Measurements from ENCODE around the gene APOB. TPM values are rescaled to one million over a fixed set of nuclear protein-coding genes. Genes with fewer than 3 reads are reported as not detected.

The APOB gene
- polyA plus RNA-seq, 4 donors, result 14.1 to 1,089 (median 138) TPM

DNA sequence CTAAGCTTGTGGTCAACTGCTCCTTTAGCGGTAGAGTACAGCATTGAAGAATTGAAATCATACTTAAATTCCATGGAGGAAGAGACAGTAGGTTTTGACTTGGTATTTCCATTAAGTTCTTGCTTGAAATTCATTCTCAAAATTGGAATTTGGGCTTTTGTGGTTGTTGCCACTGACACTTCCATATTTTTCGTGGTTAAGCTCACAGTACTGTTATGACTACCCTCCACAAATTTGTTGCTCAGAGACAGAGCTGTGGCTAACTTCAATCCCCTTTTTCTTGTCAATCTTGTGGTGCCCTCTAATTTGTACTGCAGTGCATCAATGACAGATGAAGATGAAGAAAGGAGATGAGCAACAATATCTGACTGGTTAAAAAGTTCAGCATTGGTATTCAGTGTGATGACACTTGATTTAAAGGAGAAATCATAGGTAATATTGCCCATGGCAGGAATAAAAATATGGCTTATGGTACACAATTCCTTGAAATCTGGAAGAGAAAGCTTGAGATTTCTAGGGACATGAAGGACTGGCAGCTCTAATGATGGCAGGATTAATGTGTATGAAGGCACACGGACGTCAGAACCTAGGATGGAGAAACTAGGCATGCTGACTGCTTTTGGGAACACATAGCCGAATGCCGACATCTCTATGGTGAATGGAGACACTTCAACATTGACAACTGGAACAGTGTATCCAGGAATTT, 37.3 kb downstream of the APOB start:
- Histone ChIP-seq H3K9me3 (ENCODE audit: control insufficient read depth in 2 of 2, insufficient read depth in 1 of 2, low read depth in 1 of 2, low read length in 1 of 2) (peaks cover 0 to 65% of the 10 kb centered on the region in 2 donors), H3K27ac (ENCODE audit: low read depth in 1 of 3, low read length in 2 of 3) (no peak overlapping the region), H3K4me3 (ENCODE audit: low read depth in 1 of 3, low read length in 3 of 3) (no peak overlapping the region), H3K27me3 (ENCODE audit: control insufficient read depth in 3 of 3, insufficient read depth in 3 of 3, low read length in 3 of 3) (peaks cover 0 to 4% (median 0%) of the 10 kb centered on the region in 3 donors), H3K4me1 (ENCODE audit: control insufficient read depth in 3 of 3, insufficient read depth in 2 of 3, low read depth in 1 of 3, low read length in 2 of 3) (no peaks in the 10 kb centered on the region), H3K36me3 (ENCODE audit: control insufficient read depth in 3 of 3, insufficient read depth in 2 of 3, low read depth in 1 of 3, low read length in 3 of 3) (peaks cover 0 to 25% (median 22%) of the 10 kb centered on the region in 3 donors)
- FAIRE-seq, result no peak
- DNase-seq, result no peak
- 85 to 92% (median 85%) methylated on average over 6 of the region's 6 CpGs for WGBS, 3 donors

DNA sequence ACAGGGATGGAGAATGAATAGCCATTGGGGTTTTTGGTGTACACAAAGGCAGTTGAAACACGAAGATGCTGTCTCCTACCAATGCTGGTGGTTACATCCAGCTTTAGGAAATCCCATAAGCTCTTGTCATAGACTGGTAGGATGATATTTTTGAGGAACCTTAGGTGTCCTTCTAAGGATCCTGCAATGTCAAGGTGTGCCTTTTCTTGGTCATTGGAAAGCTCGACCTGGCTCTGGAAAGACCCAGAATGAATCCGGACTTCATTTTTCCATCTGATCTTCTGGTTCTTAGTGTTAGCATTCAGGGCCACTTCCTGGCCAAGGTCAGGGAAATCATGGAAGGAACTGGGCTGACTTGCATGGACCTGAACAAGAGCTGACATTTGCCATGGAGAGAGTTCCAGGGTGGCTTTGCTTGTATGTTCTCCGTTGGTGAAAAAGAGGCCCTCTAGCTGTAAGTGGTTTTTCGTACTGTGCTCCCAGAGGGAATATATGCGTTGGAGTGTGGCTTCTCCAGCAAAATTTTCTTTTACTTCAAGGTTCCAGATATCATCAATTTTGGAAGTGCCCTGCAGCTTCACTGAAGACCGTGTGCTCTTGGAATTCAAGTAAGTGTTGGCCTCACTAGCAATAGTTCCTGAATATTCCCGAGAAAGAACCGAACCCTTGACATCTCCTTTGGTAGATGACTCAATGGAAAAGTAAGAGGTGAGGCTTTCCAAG, 38.0 kb downstream of the APOB start:
- no peak for FAIRE-seq
- H3K27ac ChIP-seq (ENCODE audit: low read depth in 1 of 3, low read length in 2 of 3), result no peak overlapping the region
- H3K9me3 ChIP-seq (ENCODE audit: control insufficient read depth in 2 of 2, insufficient read depth in 1 of 2, low read depth in 1 of 2, low read length in 1 of 2), result peaks cover 0 to 58% of the 10 kb centered on the region in 2 donors
- DNase-seq, result no peak
- no peak overlapping the region for H3K4me3 ChIP-seq (ENCODE audit: low read depth in 1 of 3, low read length in 3 of 3)
- H3K27me3 ChIP-seq (ENCODE audit: control insufficient read depth in 3 of 3, insufficient read depth in 3 of 3, low read length in 3 of 3), result peaks cover 0 to 4% (median 0%) of the 10 kb centered on the region in 3 donors
- peaks cover 0 to 21% (median 17%) of the 10 kb centered on the region in 3 donors for H3K36me3 ChIP-seq (ENCODE audit: control insufficient read depth in 3 of 3, insufficient read depth in 2 of 3, low read depth in 1 of 3, low read length in 3 of 3)
- WGBS, 3 donors, result 80 to 94% (median 89%) methylated on average over 9 of the region's 9 CpGs
- H3K4me1 ChIP-seq (ENCODE audit: control insufficient read depth in 3 of 3, insufficient read depth in 2 of 3, low read depth in 1 of 3, low read length in 2 of 3), result no peaks in the 10 kb centered on the region

DNA sequence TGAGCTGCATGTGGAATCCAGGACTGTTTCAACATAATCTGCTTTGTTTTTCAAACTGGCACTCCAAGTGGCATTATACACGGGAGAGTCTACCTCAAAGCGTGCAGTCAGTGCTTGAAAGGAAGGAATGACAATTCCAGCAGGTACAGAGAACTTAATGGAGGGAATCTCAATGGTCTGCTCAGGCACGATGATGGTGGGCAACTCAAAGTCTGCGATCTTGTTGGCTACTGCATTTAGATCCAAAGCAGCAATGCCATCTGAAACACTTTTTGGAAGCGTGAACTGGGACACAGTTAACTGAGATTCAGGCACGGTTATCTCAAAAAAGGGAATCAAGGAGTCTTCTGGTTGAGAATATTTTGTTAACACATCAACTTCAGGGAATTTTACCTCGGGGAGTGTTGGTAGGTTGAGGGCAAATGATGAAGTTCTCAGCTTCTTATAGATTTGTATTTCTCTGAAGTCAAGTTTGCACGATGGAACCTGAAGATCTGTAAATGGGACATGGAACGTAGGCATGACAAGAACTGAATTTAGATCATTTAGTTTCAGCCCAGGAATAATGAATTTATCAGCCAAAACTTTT, 38.7 kb downstream of the APOB start:
- no peak for FAIRE-seq
- peaks cover 0 to 4% (median 0%) of the 10 kb centered on the region in 3 donors for H3K27me3 ChIP-seq (ENCODE audit: control insufficient read depth in 3 of 3, insufficient read depth in 3 of 3, low read length in 3 of 3)
- no peak for DNase-seq

DNA sequence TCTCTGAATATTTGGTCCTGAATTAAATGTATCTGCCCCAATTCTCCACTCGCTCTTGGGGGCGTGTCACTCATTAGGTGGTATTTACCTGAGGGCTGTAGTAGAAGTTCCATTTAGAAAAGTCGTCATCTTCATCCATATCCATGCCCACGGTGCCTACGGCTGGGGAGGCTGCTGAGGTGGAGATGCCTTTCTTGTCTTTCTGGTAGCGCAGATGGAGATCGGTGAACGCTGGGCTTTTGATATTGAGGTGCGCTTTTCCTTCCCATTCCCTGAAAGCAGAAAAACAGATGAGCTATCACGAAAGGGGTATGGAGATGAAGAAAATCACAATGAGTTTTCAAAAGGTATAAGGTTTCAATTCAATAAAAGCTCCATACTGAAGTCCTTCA, 39.7 kb downstream of the APOB start:
- FAIRE-seq (no peak), DNase-seq (no peak)
- H3K36me3 ChIP-seq (ENCODE audit: control insufficient read depth in 3 of 3, insufficient read depth in 2 of 3, low read depth in 1 of 3, low read length in 3 of 3), result peaks cover 0 to 20% (median 17%) of the 10 kb centered on the region in 3 donors
- 94 to 96% (median 94%) methylated on average over 10 of the region's 10 CpGs for WGBS, 3 donors
- no peak overlapping the region for H3K4me3 ChIP-seq (ENCODE audit: low read depth in 1 of 3, low read length in 3 of 3)
- no peaks in the 10 kb centered on the region for H3K4me1 ChIP-seq (ENCODE audit: control insufficient read depth in 3 of 3, insufficient read depth in 2 of 3, low read depth in 1 of 3, low read length in 2 of 3)
- H3K27me3 ChIP-seq (ENCODE audit: control insufficient read depth in 3 of 3, insufficient read depth in 3 of 3, low read length in 3 of 3), result peaks cover 0 to 4% (median 0%) of the 10 kb centered on the region in 3 donors
- no peak overlapping the region for H3K27ac ChIP-seq (ENCODE audit: low read depth in 1 of 3, low read length in 2 of 3)
- peaks cover 0 to 49% of the 10 kb centered on the region in 2 donors for H3K9me3 ChIP-seq (ENCODE audit: control insufficient read depth in 2 of 2, insufficient read depth in 1 of 2, low read depth in 1 of 2, low read length in 1 of 2)

More for the DNA sequence above, 38.7 kb downstream of the APOB start:
- peaks cover 0 to 51% of the 10 kb centered on the region in 2 donors for H3K9me3 ChIP-seq (ENCODE audit: control insufficient read depth in 2 of 2, insufficient read depth in 1 of 2, low read depth in 1 of 2, low read length in 1 of 2)
- H3K27ac ChIP-seq (ENCODE audit: low read depth in 1 of 3, low read length in 2 of 3), result no peak overlapping the region
- no peaks in the 10 kb centered on the region for H3K4me1 ChIP-seq (ENCODE audit: control insufficient read depth in 3 of 3, insufficient read depth in 2 of 3, low read depth in 1 of 3, low read length in 2 of 3)
- H3K36me3 ChIP-seq (ENCODE audit: control insufficient read depth in 3 of 3, insufficient read depth in 2 of 3, low read depth in 1 of 3, low read length in 3 of 3), result peaks cover 0 to 21% (median 17%) of the 10 kb centered on the region in 3 donors
- no peak overlapping the region for H3K4me3 ChIP-seq (ENCODE audit: low read depth in 1 of 3, low read length in 3 of 3)
- 88 to 93% (median 89%) methylated on average over 9 of the region's 9 CpGs for WGBS, 3 donors

DNA sequence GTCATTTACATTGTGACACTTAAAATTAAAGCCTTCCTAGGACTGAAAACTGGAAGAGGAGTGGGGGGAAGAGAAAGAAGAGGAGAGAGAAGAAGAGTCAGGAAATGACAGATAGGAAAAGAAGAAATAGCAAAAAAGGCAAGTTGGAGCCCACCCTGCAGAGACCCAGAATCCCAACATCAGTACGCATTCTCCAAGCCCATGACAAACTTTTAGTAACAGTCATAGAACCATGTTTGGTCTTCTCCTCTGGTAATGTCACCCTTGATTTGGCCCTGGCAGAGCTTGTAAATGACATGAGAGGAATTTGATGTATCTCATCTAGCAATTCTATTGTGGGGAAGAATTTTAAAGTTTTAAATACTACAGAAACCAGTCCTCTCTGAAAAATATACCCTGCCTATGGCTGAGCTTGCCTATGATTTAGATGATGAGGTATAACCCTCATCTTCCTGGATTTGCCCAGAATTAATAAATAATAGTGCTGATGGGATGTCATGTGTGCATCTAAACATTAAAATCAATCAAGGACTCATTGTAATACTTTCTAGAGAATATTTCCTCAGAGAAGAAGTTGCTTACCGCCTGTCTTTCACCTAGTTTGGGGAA, 40.2 kb downstream of the APOB start:
- Histone ChIP-seq H3K4me1 (ENCODE audit: control insufficient read depth in 3 of 3, insufficient read depth in 2 of 3, low read depth in 1 of 3, low read length in 2 of 3) (no peaks in the 10 kb centered on the region), H3K9me3 (ENCODE audit: control insufficient read depth in 2 of 2, insufficient read depth in 1 of 2, low read depth in 1 of 2, low read length in 1 of 2) (peaks cover 0 to 44% of the 10 kb centered on the region in 2 donors), H3K27ac (ENCODE audit: low read depth in 1 of 3, low read length in 2 of 3) (no peak overlapping the region), H3K36me3 (ENCODE audit: control insufficient read depth in 3 of 3, insufficient read depth in 2 of 3, low read depth in 1 of 3, low read length in 3 of 3) (peaks cover 0 to 17% (median 16%) of the 10 kb centered on the region in 3 donors), H3K27me3 (ENCODE audit: control insufficient read depth in 3 of 3, insufficient read depth in 3 of 3, low read length in 3 of 3) (peaks cover 0 to 4% (median 0%) of the 10 kb centered on the region in 3 donors), H3K4me3 (ENCODE audit: low read depth in 1 of 3, low read length in 3 of 3) (no peak overlapping the region)
- FAIRE-seq, result no peak
- 92 to 97% (median 93%) methylated on average over 2 of the region's 2 CpGs for WGBS, 3 donors
- DNase-seq, result no peak

DNA sequence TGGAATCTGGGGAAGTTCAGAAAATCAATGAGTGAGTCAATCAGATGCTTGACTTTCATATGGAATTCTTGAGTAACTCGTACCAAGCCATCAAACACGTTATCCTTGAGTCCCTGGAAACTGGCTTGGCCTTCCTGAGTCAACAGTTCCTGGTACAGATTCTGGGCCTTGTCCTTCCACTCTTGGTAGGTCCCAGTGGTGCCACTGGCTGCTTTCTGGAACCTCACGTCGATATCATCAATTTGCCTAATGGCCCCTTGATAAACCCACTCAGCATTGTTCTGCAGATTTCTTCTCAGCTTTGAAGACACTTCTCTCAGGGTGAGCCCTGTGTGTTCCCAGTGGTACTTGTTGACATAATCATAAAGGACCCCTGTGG, 41.1 kb downstream of the APOB start:
- FAIRE-seq, result no peak
- no peaks in the 10 kb centered on the region for H3K4me1 ChIP-seq (ENCODE audit: control insufficient read depth in 3 of 3, insufficient read depth in 2 of 3, low read depth in 1 of 3, low read length in 2 of 3)
- 79 to 86% (median 84%) methylated on average over 4 of the region's 4 CpGs for WGBS, 3 donors
- H3K36me3 ChIP-seq (ENCODE audit: control insufficient read depth in 3 of 3, insufficient read depth in 2 of 3, low read depth in 1 of 3, low read length in 3 of 3), result peaks cover 0 to 17% (median 14%) of the 10 kb centered on the region in 3 donors
- H3K4me3 ChIP-seq (ENCODE audit: low read depth in 1 of 3, low read length in 3 of 3), result no peak overlapping the region
- no peak for DNase-seq
- no peak overlapping the region for H3K27ac ChIP-seq (ENCODE audit: low read depth in 1 of 3, low read length in 2 of 3)
- peaks cover 0 to 35% of the 10 kb centered on the region in 2 donors for H3K9me3 ChIP-seq (ENCODE audit: control insufficient read depth in 2 of 2, insufficient read depth in 1 of 2, low read depth in 1 of 2, low read length in 1 of 2)
- peaks cover 0 to 4% (median 0%) of the 10 kb centered on the region in 3 donors for H3K27me3 ChIP-seq (ENCODE audit: control insufficient read depth in 3 of 3, insufficient read depth in 3 of 3, low read length in 3 of 3)

DNA sequence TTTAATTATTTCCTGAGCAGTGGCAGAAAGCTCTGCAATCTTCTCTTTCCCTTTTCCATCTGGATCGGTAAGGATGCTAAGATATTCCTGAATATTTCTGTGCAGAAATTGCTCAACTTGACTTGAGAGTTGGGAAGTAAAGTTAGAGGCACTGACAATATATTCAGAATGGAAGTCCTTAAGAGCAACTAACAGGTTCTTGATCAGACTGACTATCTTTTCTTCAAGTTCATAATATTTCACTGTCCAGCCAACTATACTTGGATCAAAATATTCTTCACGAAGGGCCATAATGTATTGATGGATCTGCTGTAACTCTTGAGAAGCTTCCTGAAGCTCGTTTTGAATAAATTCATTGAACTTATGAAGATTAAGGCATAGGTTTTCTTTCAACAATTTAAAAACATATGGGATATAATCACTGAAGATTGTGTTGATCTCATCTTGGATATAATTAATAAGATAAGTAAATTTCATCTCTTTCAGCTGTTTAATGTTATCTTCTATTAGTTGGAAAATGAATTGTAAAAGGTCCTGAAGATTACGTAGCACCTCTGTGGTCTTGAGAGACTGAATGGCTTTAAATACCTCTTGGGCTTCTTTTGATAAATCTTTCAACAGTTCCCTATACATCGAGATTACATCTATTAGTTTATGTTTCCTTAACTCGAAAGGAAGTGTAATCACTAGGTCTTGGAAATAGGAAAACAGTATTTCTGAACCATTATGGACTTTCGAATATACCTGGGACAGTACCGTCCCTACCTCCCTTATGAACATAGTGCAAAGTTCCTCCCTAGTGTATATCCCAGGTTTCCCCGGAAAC, 41.7 kb downstream of the APOB start:
- no peak for FAIRE-seq
- Histone ChIP-seq H3K27ac (ENCODE audit: low read depth in 1 of 3, low read length in 2 of 3) (no peak overlapping the region), H3K36me3 (ENCODE audit: control insufficient read depth in 3 of 3, insufficient read depth in 2 of 3, low read depth in 1 of 3, low read length in 3 of 3) (peaks cover 0 to 17% (median 14%) of the 10 kb centered on the region in 3 donors), H3K27me3 (ENCODE audit: control insufficient read depth in 3 of 3, insufficient read depth in 3 of 3, low read length in 3 of 3) (peaks cover 0 to 4% (median 0%) of the 10 kb centered on the region in 3 donors), H3K4me1 (ENCODE audit: control insufficient read depth in 3 of 3, insufficient read depth in 2 of 3, low read depth in 1 of 3, low read length in 2 of 3) (no peaks in the 10 kb centered on the region), H3K4me3 (ENCODE audit: low read depth in 1 of 3, low read length in 3 of 3) (no peak overlapping the region), H3K9me3 (ENCODE audit: control insufficient read depth in 2 of 2, insufficient read depth in 1 of 2, low read depth in 1 of 2, low read length in 1 of 2) (peaks cover 0 to 30% of the 10 kb centered on the region in 2 donors)
- DNase-seq, result no peak
- 88 to 89% (median 89%) methylated on average over 9 of the region's 9 CpGs for WGBS, 3 donors
